GM12891 (cell line): ENCODE measurements around the gene PAX9.

Experiments used
- PAX5 ChIP-seq: IDR thresholded peaks from 2 replicates; pipeline ENCODE4 v1.6.1; 2011; ENCODE audit warnings: low read length, moderate library complexity, mild to moderate bottlenecking; ENCODE audit not compliant: insufficient read depth, severe bottlenecking
- POLR2A ChIP-seq: IDR thresholded peaks from 2 replicates; pipeline ENCODE4 v1.6.1; 2011; ENCODE audit warnings: low read depth, low read length, control low read depth
- POLR2AphosphoS5 ChIP-seq: IDR thresholded peaks from 2 replicates; pipeline ENCODE4 v1.6.1; 2011; ENCODE audit warnings: low read depth, low read length, control low read depth
- TAF1 ChIP-seq: IDR thresholded peaks from 2 replicates; pipeline ENCODE4 v1.6.1; 2011; ENCODE audit warnings: low read depth, low read length, control low read depth

GRCh38 chr14:36675581-36675980 is 13.9 kb downstream of the PAX9 start:
- TF ChIP-seq POLR2A (no peak), POLR2AphosphoS5 (no peak), PAX5 (no peak), TAF1 (no peak)
